ENCODE measurements around the gene DGKG.

Gene DGKG

DNA sequence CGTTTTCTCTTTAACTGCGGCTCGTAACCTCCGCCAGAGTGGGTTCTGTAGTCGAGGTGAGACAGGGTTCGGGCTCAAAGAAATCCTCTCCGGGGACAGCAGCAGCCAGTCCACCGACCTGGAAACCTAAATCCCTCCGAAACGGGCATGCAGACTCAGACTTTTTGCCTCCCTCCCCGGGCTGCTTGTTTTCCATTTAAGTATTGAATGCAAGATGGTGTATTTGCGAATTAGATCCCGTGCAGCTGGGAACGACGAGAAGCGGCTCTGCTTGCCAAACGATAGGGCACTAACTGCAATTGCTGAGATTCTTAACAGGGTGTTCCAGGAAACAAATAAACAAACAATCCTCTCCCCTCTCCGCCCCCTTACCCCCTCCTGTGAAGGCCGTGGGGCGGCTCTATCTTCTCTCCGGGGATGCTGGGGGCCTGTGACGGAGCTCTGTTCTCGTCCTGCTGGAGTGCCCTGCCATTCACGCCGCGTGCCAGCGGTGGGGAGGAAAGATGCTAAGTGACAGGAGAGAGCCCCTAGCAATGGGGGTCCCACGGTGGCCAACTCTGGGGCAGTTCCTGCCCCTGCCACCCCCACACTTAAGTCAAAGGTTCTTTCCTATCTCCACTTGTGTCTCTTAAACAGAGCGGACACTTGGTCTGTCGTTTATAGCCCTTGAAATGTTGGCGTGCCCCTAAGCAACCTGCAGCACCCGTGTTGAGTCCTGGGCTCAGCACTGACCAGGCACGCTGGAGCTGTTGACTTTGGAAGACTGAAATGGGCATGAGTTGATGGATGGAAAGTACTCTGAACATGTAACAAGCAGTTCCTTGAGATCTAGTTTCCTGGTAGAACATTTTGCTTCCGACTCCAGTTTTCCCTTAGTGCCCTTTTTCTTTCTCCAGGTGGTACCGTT is 251.9 kb downstream of the DGKG start:
- no peak for DNase-seq (ENCODE audit: low read depth, low spot score)

DNA sequence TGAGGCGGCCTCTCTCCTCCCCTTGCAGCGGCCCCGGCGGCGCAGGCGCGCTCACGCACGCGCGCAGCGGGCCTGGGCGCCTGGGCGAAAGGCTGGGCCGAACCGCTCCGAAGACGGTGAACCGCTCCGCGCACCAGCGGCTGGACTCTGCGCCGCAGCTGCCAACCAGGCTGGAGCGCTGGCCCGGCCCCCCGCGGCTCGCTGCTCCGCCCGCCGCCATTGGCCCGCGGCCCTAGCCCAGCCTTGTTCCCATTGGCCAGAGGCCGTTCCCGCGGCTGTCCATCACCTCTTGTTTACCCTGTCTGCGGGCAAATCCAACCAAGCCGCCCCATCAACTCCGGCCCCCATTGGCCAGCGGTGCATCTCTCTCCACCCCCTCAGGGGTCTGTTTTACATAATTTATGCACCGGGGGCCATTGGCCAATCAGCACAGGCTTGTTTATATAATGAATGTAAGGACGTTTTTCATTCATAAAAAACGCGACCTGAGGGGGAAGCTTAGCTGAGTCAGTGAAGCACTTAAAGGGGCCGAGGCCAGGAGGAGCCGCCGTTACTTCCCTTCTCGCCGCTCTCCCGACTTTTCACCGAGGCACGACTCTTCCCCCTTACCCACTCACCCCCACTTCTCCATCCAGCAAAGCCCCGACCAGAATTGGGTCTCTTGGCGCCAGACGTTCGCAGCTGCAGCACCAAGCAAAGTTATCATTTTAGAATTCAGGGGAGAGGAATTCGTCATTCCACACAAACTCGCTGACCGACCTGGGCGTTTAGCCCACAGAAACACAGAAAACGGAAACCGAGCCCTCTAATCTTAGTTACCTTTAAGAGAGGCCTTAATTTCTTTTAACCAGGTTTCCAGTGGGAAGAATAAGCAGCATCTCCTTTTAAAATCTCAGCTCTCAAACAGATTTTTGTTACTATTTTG is 252.8 kb downstream of the DGKG start, which contains the start of gene ETV5:
Gene ETV5, minus strand, starts transcription at position 149 of the 925 bp plus-strand sequence. CDS start 3,221 bp downstream, outside the sequence.
- DNase-seq (ENCODE audit: low read depth, low spot score), result peak; percentile 87

DNA sequence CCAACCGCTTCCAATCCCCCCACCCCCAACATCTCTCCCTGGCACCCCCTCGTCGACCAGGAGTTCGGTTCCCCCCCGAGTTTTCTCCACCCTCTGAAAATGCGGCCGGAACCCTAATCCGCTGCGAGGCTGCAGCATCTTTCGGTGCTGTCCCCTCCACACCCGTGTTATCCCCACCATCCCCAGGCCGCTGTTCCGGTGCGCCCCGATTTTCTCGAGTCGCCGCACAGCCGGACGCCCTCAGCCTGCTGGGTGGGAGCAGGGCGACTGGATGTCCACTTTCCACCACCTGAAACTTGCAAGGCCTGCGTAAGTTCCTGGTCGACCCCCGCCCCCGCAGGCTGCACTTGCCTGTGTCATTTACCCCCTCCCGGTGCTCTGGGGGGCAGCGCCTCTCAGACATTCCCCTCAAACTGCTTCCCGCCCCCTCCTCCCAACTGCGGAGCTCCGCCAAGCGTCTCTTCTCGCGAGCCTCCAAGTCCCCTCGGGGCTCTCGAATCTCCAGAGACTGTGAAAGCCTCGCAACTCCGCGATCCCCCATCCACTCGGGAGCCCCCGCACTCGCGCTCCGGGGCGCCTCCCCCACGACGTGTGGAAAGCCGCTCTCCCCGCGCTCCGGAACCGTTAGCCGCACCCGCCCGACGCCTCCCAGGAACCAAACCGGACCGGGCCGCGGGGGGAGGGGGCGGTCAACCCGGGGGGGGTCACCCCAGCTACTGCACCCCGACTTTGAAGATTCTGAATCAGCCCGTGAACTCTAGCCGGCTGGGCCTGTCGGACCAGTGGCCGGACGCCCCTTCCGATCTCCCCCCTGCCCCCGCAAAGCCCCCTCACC is 253.7 kb downstream of the DGKG start:
- DNase-seq (ENCODE audit: low read depth, low spot score), result no peak

DNA sequence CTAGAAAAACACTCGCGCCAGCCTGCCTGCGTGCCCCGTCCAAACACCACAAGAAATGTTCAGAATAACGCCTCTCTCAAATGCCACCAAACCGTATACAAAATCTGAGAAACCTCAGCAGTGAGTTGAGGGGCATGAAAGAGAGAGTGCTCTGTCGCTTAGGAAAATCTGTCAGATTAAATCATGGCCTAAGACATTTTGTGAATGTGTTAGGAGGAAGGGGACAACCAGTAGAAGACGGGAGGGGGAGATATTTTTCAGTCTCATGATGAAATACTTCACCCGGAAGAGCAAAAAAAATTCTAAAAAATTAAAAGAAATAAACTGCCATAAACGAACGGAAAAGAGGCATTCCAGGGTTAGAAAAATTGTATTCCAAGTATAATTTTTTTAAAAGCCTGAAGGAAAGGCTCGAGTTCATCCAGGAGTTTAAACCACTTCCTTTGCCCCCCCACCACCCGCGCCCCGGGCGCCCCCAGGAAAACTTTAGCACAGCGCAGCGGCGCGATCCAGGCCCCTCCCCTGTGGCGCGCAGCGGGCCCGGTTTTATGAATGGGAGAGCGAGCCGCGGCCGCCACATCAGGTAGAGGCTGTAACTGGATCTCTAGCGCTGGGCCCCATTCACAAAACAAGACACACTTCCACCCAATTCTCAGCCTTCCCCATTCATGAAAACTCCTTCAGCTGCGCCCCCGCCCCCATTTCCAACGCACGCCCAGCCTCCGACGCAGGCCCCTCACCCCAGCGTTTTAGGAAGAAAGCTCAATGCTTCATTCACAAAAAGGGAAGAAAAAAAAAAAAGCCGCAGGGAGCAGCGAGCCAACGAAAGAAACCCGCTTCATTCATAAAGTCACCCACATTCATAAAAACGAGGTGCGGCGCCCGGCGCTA is 254.6 kb downstream of the DGKG start:
- no peak for DNase-seq (ENCODE audit: low read depth, low spot score)

DNA sequence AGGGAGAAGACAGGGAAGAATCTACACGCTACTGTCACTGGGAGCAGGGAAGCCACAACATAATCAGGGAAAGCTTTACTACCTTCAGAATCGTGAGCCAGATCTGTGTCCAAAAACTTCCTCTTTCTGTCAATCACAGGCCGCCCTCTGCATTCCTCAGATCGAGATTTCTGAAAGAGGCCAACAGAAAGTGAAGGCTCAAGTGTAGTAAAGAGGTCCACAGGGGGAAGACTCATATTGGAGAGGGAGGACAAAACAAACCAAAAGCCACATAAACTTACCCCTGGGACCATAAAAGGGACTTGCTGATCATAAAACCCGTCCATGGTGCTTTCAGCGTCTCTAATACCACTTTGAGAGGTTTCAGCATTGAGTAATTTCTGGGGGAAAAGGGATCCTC is 256.5 kb downstream of the DGKG start:
- DNase-seq (ENCODE audit: low read depth, low spot score), result no peak

DNA sequence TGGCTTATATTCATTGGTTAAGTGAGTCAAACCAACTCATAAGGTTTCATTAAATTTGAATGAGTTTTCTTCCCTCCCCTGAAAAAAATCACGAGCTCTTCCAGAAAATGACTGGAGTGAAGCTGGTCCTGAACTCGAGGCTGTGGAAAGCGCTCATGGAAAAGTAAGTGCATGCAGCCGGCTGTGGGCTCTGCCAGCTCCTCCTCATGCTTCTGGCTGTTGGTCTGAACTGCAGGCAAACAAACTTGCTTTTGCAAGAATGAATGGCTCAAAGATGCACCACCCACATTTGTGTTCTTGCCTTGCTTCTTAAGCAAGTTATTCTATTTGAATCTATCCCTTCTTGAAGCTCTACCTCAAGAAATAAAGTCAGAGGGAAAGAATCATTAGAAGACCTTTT is 259.3 kb downstream of the DGKG start:
- no peak for DNase-seq (ENCODE audit: low read depth, low spot score)

DNA sequence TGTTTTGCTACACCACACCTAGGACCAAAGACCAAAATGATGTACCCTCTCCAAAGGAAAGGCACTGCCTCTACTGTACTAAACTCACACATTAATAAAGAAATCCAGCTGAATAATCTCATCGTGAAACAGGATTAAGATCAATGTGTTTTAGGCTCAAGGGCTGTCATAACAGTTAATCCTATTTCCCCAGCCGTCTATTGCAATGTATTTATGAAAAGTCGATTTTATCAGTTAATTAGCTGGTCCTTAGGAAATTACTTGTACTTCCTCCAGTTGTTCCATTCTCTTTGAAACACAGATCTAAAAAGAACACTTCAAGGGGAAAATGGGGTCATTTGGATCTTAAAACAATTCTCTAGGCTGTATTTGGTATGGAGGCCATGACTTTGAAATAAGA is 261.6 kb downstream of the DGKG start:
- no peak for DNase-seq (ENCODE audit: low read depth, low spot score)

DNA sequence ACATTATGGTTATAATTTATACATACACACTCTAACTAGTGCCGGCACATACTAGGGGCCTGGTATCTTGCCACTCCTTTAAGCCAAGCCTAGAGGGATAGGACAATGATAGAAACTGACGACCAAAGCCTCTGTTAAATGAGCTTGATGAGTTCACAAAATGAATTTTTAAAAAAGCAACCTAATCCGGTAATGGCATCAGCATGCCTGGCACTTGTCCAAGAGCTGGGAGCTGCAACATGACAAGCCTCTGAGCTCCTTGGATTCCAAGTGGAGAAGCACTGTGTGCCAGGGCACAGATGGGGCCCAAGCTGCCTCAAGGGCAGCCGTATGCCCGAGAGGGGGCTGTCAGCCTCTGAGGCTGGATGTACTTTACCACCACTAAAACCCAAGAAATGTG is 262.9 kb downstream of the DGKG start:
- DNase-seq (ENCODE audit: low read depth, low spot score), result no peak

DNA sequence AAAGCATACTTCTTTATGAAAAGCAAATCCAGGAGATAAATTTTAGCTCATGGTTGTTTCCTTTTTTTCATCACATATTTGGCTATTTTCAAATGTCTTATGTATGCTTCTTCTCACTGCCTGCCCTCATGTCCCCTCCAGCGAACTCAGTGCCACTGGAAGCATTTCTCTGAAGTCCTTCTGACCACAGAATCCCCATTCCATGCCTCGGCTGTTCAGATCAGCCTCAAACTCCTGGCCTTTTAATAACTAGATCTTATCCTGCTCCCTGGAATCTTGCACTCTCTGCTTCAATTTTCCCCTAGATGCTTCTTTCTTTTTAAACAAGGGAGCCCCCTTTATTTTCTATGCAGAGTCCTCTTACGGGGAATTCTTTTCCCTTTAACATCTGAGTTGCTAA is 263.3 kb downstream of the DGKG start:
- no peak for DNase-seq (ENCODE audit: low read depth, low spot score)

DNA sequence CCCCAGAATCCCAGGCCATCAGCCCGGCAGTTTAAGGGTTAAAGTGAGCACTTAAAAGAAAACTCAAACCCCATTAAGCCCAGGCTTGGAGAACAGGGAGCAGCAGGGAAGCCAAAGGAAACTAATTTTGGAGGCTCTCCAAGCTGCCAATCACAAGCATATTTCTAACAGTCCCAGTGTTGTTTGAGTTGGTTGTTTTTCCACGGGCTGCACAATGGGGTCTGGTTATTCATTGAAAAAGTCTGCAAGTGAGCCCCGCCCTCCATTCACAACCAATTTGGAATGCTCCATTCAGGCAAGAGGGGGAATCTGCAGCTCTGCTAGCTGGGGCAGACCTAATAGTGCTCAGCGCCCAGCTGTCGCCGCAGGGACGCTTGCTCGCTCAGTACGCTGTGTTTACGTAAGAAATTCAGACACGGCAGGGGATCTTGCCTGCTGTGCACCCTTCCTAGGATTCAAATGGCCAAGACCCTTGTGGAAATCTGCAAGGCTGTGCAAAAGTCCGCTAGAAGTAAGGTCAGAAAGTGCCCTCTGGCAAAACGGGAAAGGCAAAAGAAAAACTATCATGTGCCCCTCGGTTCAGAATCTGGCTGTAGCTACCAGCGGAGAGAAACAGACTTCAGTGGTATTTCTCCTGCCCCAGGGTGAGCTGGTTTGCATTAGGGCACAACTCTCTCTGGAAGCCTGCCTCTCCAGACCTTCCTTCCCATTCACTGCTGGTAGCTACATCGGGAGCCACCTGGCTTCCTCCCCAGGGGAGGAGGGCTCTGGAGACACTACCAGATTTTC is 264.2 kb downstream of the DGKG start:
- DNase-seq (ENCODE audit: low read depth, low spot score), result no peak

DNA sequence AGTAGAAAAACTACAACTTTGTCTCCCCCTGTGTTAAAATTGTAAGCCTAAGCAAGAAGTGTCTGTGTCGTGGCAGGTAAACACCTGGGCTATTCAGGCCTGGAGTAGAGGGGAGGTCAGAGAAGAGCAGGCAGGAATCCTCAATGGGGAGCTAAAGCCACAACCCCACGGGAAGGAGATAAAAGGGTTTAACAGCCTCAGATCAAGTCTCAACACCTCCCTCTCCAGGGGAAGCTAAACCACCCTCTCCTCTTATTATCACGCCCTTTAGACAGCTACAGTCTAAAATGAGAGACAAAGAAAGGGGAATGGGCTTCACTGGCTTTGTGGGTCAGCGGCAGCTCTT is 264.7 kb downstream of the DGKG start:
- DNase-seq (ENCODE audit: low read depth, low spot score), result no peak

Data from activated naive CD8-positive, alpha-beta T cell treated with anti-CD3 and anti-CD28 coated beads, Interleukin-2, amount 50 U/mL, for 16 hours (primary cell).